Measurements from ENCODE around the gene SLC12A8. TPM values are rescaled to one million over a fixed set of nuclear protein-coding genes. Genes with fewer than 3 reads are reported as not detected.

SLC12A8 gene
- total and polyA plus RNA-seq, 2 experiments from 2014 or later = 6.9 to 15.9 TPM

- no peak for TF ChIP-seq ZNF462 (CRISPR knock-in tag; IDR thresholded peaks at IDR 0.05)
- no peak for TF ChIP-seq EZH2phosphoT487 (IDR thresholded peaks at IDR 0.05; ENCODE audit: unreplicated experiment)
- TF ChIP-seq REST (IDR thresholded peaks at IDR 0.05; ENCODE audit: unreplicated experiment) = no peak
- no peak for TF ChIP-seq POLR2AphosphoS5 (IDR thresholded peaks at IDR 0.05; ENCODE audit: low read depth)
- TF ChIP-seq NANOG (IDR thresholded peaks at IDR 0.05; ENCODE audit: borderline replicate concordance) = no peak
- TF ChIP-seq EZH2 (IDR thresholded peaks at IDR 0.05; ENCODE audit: low read depth, unreplicated experiment) = no peak
- TF ChIP-seq ZNF331 (CRISPR knock-in tag; IDR thresholded peaks at IDR 0.05; ENCODE audit: low read depth) = no peak
- no peak for TF ChIP-seq STAT1 (IDR thresholded peaks at IDR 0.05; ENCODE audit: unreplicated experiment)
- TF ChIP-seq ETS1 (IDR thresholded peaks at IDR 0.05) = no peak
- TF ChIP-seq JUNB (IDR thresholded peaks at IDR 0.05; ENCODE audit: unreplicated experiment) = no peak
Measured at GRCh38 chr3:125048282-125048681, 164.3 kb downstream of the SLC12A8 start (continued).
